Muscle layer of colon (tissue), 2 donors: Measurements from ENCODE around the gene GSE1.

Experiments used
- H3K27ac ChIP-seq: one replicate; pipeline ENCODE4 v1.7.0; 2013; ENCODE audit warnings: low read depth, mild to moderate bottlenecking, low read length, moderate library complexity
- H3K27me3 ChIP-seq, 2 donors: one replicate each; pipeline ENCODE4 v1.7.0; 2013; ENCODE audit warnings: low read length in 2 of 2, mild to moderate bottlenecking in 2 of 2; ENCODE audit not compliant: insufficient read depth in 2 of 2, control insufficient read depth in 1 of 2
- H3K36me3 ChIP-seq: one replicate; pipeline ENCODE4 v1.7.0; 2013; ENCODE audit warnings: mild to moderate bottlenecking, low read length; ENCODE audit not compliant: insufficient read depth
- H3K4me1 ChIP-seq: one replicate; pipeline ENCODE4 v1.7.0; 2013; ENCODE audit warnings: mild to moderate bottlenecking, low read length; ENCODE audit not compliant: insufficient read depth
- H3K4me3 ChIP-seq, 2 donors: one replicate each; pipeline ENCODE4 v1.7.0; 2013; ENCODE audit warnings: low read length in 2 of 2, low read depth in 1 of 2, mild to moderate bottlenecking in 1 of 2, moderate library complexity in 1 of 2
- H3K9ac ChIP-seq: one replicate; pipeline ENCODE4 v1.7.0; 2013; ENCODE audit warnings: low read length
- H3K9me3 ChIP-seq: one replicate; pipeline ENCODE4 v1.7.0; 2013; ENCODE audit warnings: mild to moderate bottlenecking, low read length
- donor health status: abdominal sarcoma.
- donor health status: Adenocarcinoma of cecum.

Gene GSE1

DNA sequence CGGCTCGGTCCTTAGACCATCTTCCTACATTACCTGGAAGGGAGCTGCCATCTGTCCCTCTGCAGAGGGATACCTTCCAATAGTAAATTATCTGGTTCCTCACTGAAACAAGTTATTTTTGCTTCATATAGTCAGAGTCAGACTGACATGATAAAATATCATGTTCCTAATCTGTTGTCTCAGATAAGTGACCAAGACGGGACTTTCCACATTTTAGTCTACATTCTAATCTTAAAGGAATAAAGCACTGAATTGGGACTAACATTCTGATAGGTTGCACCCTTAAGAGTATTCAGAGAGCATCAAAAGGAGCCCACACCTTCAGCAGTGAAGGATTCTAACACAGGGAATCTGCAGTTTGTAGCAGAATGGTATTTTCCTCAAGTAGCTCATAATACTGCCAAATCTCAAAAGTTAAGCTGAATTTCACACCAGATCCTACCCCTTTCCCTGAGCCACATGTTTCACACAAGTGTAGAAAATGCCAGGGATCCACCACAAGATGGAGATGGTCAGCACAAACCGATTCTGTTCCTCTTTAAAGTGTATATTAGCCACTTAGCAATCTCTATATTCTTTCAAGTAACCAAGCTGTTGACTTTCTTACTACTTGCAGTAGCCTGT, 62.2 kb downstream of the GSE1 start:
- no peak overlapping the region for H3K9ac ChIP-seq
- no peaks in the 10 kb centered on the region for H3K9me3 ChIP-seq
- H3K27ac ChIP-seq = no peak overlapping the region
- peaks cover 7% of the 10 kb centered on the region for H3K4me1 ChIP-seq
- H3K36me3 ChIP-seq = peaks cover 47% of the 10 kb centered on the region
- H3K27me3 ChIP-seq = no peaks in the 10 kb centered on the region
- H3K4me3 ChIP-seq = no peak overlapping the region

DNA sequence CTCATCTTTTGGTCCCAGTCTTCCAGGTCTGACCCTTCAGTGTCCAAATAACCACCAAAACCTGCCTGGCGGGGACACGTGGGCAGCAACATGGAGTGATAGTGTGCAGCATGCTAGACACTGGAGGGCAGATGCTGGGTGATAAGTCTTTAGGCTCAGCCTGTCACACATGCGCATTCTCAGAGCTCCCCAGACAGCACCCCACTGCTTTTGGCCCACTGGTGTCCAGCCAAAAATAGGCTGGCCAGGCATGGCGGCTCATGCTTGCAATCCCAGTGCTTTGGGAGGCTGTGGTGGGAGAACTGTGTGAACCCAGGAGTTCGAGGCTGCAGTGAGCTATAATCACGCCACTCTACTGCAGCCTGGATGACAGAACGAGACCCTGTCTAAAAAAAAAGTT, 63.3 kb downstream of the GSE1 start:
- no peak overlapping the region for H3K4me3 ChIP-seq
- no peak overlapping the region for H3K27ac ChIP-seq
- H3K9ac ChIP-seq = no peak overlapping the region
- H3K9me3 ChIP-seq = no peaks in the 10 kb centered on the region
- peaks cover 7% of the 10 kb centered on the region for H3K4me1 ChIP-seq
- no peaks in the 10 kb centered on the region for H3K27me3 ChIP-seq
- peaks cover 44% of the 10 kb centered on the region for H3K36me3 ChIP-seq

GRCh38 chr16:85677383-85677967, 64.4 kb downstream of the GSE1 start:
- Histone ChIP-seq H3K27ac (no peak overlapping the region), H3K4me1 (peaks cover 7% of the 10 kb centered on the region), H3K4me3 (no peak overlapping the region), H3K9me3 (no peaks in the 10 kb centered on the region), H3K27me3 (no peaks in the 10 kb centered on the region), H3K36me3 (peaks cover 36% of the 10 kb centered on the region), H3K9ac (no peak overlapping the region)

DNA sequence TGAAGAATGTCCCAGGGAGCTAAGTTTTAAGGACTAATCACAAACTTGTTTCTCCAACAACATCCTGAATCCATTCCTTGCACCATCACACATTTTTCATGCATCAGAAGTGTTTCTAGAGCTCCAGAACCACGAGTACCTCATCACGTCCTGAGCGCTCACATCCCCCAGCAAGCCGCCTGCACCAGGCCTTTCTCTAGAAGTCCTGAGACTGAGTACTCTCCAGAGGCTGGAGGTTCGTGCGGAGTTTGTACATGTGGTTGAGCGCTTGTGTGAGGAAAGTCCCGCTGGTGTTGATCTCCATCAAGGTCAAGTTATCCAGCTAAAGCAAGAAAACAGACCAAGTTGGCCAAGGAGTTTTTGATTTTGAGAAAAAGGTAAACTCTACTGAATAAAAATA, 64.9 kb downstream of the GSE1 start:
- Histone ChIP-seq H3K27ac (no peak overlapping the region), H3K4me3 (no peak overlapping the region), H3K27me3 (no peaks in the 10 kb centered on the region), H3K9ac (no peak overlapping the region), H3K4me1 (peaks cover 7% of the 10 kb centered on the region), H3K36me3 (peaks cover 30% of the 10 kb centered on the region), H3K9me3 (no peaks in the 10 kb centered on the region)

GRCh38 chr16:85678821-85679220, 65.7 kb downstream of the GSE1 start:
- Histone ChIP-seq H3K4me3 (no peak overlapping the region), H3K27ac (no peak overlapping the region), H3K9ac (no peak overlapping the region), H3K36me3 (peaks cover 30% of the 10 kb centered on the region), H3K4me1 (peaks cover 6% of the 10 kb centered on the region), H3K27me3 (no peaks in the 10 kb centered on the region), H3K9me3 (no peaks in the 10 kb centered on the region)

GRCh38 chr16:85679870-85680269, 66.7 kb downstream of the GSE1 start:
- H3K9me3 ChIP-seq = no peaks in the 10 kb centered on the region
- no peaks in the 10 kb centered on the region for H3K27me3 ChIP-seq
- no peak overlapping the region for H3K9ac ChIP-seq
- H3K36me3 ChIP-seq = peaks cover 21% of the 10 kb centered on the region
- no peaks in the 10 kb centered on the region for H3K4me1 ChIP-seq
- H3K27ac ChIP-seq = no peak overlapping the region
- H3K4me3 ChIP-seq = no peak overlapping the region

DNA sequence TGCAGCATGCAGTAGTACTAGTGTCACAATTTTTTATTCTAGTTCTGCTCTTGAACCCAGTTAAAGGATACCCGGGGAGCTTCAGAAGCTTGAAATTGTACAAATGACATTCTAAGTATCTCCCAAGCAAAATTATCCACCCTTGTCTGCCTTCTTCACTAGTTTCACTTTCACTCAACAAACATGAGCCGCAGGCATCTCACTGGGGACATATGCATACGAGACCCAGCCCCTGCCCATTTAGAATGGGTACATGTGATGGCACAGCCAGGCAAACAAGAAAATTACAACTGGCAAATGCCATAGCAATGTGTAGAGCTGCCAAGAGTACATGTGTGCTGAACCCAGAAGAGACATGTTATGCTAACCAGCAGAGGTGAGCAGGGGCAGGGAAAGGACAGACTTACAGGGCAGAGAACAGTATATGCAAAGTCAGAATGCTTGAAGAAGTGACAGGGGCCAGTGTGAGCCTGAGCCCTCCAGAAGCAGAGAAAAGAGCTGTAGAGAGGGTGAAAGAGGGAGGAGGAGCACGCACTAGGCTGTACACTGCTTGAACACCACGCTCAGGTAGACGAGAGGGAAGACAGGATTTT, 67.3 kb downstream of the GSE1 start:
- no peak overlapping the region for H3K27ac ChIP-seq

GRCh38 chr16:85681255-85681654, 68.1 kb downstream of the GSE1 start:
- Histone ChIP-seq H3K9me3 (no peaks in the 10 kb centered on the region), H3K9ac (no peak overlapping the region), H3K27ac (no peak overlapping the region), H3K4me3 (no peak overlapping the region), H3K4me1 (no peaks in the 10 kb centered on the region), H3K27me3 (no peaks in the 10 kb centered on the region), H3K36me3 (peaks cover 10% of the 10 kb centered on the region)

More for the DNA sequence above, 67.3 kb downstream of the GSE1 start:
- Histone ChIP-seq H3K36me3 (peaks cover 16% of the 10 kb centered on the region), H3K9me3 (no peaks in the 10 kb centered on the region), H3K9ac (no peak overlapping the region), H3K4me3 (no peak overlapping the region), H3K4me1 (no peaks in the 10 kb centered on the region), H3K27me3 (no peaks in the 10 kb centered on the region)

DNA sequence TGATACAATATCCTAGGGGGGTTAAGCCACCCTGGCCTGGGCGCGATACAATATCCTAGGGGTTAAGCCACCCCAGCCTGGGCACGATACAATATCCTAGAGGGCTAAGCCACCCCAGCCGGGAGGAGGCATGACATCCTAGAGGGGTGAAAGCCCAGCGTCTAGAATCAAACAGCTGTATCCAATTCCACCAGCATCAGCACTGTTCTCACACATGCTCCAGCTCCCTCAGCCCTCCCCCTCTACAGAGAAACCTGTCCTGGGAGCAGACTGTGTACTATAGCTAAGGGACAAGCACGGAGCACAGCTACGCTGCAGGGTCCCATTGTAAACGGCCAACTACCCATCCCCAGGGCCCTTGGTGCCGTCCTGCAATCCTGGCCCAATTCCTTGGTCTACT, 69.4 kb downstream of the GSE1 start:
- Histone ChIP-seq H3K9ac (no peak overlapping the region), H3K27me3 (no peaks in the 10 kb centered on the region), H3K9me3 (no peaks in the 10 kb centered on the region), H3K4me1 (no peaks in the 10 kb centered on the region), H3K36me3 (peaks cover 2% of the 10 kb centered on the region), H3K27ac (no peak overlapping the region), H3K4me3 (no peak overlapping the region)

GRCh38 chr16:85683363-85683762, 70.2 kb downstream of the GSE1 start:
- Histone ChIP-seq H3K27ac (no peak overlapping the region), H3K36me3 (no peaks in the 10 kb centered on the region), H3K4me3 (no peak overlapping the region), H3K4me1 (peaks cover 5% of the 10 kb centered on the region), H3K9me3 (no peaks in the 10 kb centered on the region), H3K27me3 (no peaks in the 10 kb centered on the region), H3K9ac (no peak overlapping the region)

DNA sequence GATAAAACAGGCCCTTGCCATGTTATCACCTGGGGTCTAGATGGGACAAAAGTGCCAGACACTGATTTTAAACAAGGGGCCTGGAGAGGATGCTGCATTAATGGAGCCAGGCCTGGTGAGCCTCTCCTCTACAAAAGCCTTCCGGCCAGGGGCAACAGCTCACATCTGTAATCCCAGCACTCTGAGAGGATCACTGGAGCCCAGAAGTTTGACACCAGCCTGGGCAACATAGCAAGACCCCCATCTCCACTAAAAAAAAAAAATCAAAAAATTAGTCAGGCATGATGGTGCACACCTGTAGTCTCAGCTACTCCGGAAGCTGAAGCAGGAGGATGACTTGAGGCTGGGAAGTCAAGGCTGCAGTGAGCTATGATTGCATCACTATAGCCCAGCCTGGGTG, 72.1 kb downstream of the GSE1 start:
- Histone ChIP-seq H3K36me3 (no peaks in the 10 kb centered on the region), H3K4me1 (peaks cover 11% of the 10 kb centered on the region), H3K9me3 (no peaks in the 10 kb centered on the region), H3K4me3 (no peak overlapping the region), H3K27me3 (peaks cover 0 to 8% of the 10 kb centered on the region in 2 donors), H3K9ac (no peak overlapping the region), H3K27ac (no peak overlapping the region)
